ENCODE measurements around the gene PIGU. TPM values are rescaled to one million over a fixed set of nuclear protein-coding genes. Genes with fewer than 3 reads are reported as not detected.

PIGU gene
- total RNA-seq, 1 donor from 2014 or later, result 12.3 TPM

DNA sequence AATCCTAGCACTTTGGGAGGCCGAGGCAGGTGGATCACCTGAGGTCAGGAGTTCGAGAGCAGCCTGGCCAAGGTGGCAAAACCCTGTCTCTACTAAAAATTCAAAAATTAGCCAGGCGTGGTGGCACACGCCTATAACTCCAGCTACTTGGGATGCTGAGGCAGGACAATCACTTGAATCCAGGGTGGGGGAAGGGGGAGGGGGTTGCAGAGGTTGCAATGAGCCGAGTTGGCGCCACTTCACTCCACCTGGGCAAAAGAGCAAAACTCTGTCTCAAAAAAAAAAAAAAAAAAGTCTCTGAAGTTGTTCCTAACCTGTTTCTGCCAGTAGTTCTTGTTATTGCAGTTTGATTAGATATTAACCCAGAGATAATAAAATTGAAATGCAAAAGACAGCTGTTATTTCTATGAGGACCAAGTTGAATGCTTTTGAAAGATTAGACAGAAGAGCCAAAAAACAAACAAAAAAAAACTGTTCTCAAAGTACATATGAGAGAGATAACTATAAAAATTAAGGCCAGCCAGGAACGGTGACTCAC is 22.6 kb downstream of the PIGU start:
- intact Hi-C loops (cut with DNase I), result no loop called here
- Histone ChIP-seq H3K27ac (no peak overlapping the region), H3K4me1 (no peaks in the 10 kb centered on the region), H3K4me3 (no peak overlapping the region), H3K27me3 (no peaks in the 10 kb centered on the region), H3K9me3 (no peaks in the 10 kb centered on the region), H3K36me3 (peaks cover 0 to 4% of the 10 kb centered on the region in 2 donors)
- TF ChIP-seq POLR2A (IDR thresholded peaks at IDR 0.05), result no peak
- TF ChIP-seq POLR2AphosphoS5 (IDR thresholded peaks at IDR 0.05; ENCODE audit: insufficient read depth in 1 of 2, low read depth in 1 of 2), result no peak
- TF ChIP-seq CTCF (IDR thresholded peaks at IDR 0.05), result no peak
- DNase-seq (ENCODE audit: extremely low spot score in 2 of 2), result no peak

- Histone ChIP-seq H3K4me1 (no peaks in the 10 kb centered on the region), H3K9me3 (no peaks in the 10 kb centered on the region), H3K4me3 (no peak overlapping the region), H3K27ac (no peak overlapping the region), H3K27me3 (no peaks in the 10 kb centered on the region), H3K36me3 (peaks cover 0 to under 1% of the 10 kb centered on the region in 2 donors)
- no peak for DNase-seq (ENCODE audit: extremely low spot score in 2 of 2)
- TF ChIP-seq CTCF (IDR thresholded peaks at IDR 0.05) (no peak), POLR2AphosphoS5 (IDR thresholded peaks at IDR 0.05; ENCODE audit: insufficient read depth in 1 of 2, low read depth in 1 of 2) (no peak), POLR2A (IDR thresholded peaks at IDR 0.05) (no peak)
- intact Hi-C loops (cut with DNase I), result no loop called here
Measured at GRCh38 chr20:34651200-34651599, 25.7 kb downstream of the PIGU start.

DNA sequence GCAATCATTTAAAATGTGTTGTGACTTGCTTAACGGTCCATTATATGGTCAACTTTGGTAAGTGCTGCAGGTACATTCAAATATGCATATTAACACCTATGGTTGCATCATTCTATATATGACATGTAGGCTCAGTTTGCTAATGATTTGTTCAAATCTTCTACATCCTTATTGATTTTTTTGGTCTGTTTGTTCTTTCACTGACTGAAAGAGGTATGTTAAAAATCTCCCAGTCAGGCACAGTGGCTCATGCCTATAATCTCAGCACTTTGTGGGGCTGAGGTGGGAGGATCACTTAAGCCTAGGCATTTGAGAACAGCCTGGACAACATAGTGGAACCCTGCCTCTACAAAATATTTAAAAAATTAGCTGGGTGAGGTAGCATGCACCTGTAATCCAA is 29.2 kb downstream of the PIGU start:
- no peak overlapping the region for H3K27ac ChIP-seq
- H3K4me1 ChIP-seq, result no peaks in the 10 kb centered on the region
- H3K36me3 ChIP-seq, result no peaks in the 10 kb centered on the region
- no peak for TF ChIP-seq POLR2AphosphoS5 (IDR thresholded peaks at IDR 0.05; ENCODE audit: insufficient read depth in 1 of 2, low read depth in 1 of 2)
- no peak for TF ChIP-seq CTCF (IDR thresholded peaks at IDR 0.05)
- TF ChIP-seq POLR2A (IDR thresholded peaks at IDR 0.05), result no peak
- no peak overlapping the region for H3K4me3 ChIP-seq
- H3K27me3 ChIP-seq, result no peaks in the 10 kb centered on the region
- H3K9me3 ChIP-seq, result no peaks in the 10 kb centered on the region
- intact Hi-C loops (cut with DNase I), result no loop called here
- DNase-seq (ENCODE audit: extremely low spot score in 2 of 2), result no peak

- DNase-seq (ENCODE audit: extremely low spot score in 2 of 2), result no peak
- intact Hi-C loops (cut with DNase I), result no loop called here
- H3K27ac ChIP-seq, result no peak overlapping the region
- TF ChIP-seq POLR2AphosphoS5 (IDR thresholded peaks at IDR 0.05; ENCODE audit: insufficient read depth in 1 of 2, low read depth in 1 of 2) (no peak), POLR2A (IDR thresholded peaks at IDR 0.05) (no peak), CTCF (IDR thresholded peaks at IDR 0.05) (no peak)
- H3K4me1 ChIP-seq, result no peaks in the 10 kb centered on the region
- H3K27me3 ChIP-seq, result no peaks in the 10 kb centered on the region
- H3K4me3 ChIP-seq, result no peak overlapping the region
- no peaks in the 10 kb centered on the region for H3K9me3 ChIP-seq
- H3K36me3 ChIP-seq, result no peaks in the 10 kb centered on the region
Measured at GRCh38 chr20:34644951-34645350, 31.9 kb downstream of the PIGU start.

DNA sequence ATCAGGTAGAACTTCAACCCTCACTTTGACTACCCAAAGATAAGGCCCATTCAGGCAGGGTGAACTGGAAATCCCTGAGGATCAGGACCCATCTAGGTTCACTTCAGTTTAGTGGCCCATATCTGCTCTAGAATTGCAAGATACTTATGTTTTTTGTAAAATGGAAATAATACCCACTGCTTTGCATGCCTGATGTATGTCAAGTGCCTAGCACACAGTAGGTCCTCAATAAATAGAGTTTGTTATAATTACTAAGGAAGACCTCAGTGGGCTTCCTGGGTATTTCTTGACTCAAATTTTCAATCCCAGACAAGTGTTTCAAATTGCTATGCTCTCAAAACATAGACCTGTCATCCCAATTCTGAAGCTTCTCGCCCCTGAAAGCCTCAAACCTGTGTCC is 32.5 kb downstream of the PIGU start:
- Histone ChIP-seq H3K4me1 (no peaks in the 10 kb centered on the region), H3K27me3 (no peaks in the 10 kb centered on the region), H3K36me3 (no peaks in the 10 kb centered on the region), H3K27ac (no peak overlapping the region), H3K9me3 (no peaks in the 10 kb centered on the region), H3K4me3 (no peak overlapping the region)
- intact Hi-C loops (cut with DNase I), result no loop called here
- no peak for TF ChIP-seq POLR2A (IDR thresholded peaks at IDR 0.05)
- no peak for TF ChIP-seq CTCF (IDR thresholded peaks at IDR 0.05)
- TF ChIP-seq POLR2AphosphoS5 (IDR thresholded peaks at IDR 0.05; ENCODE audit: insufficient read depth in 1 of 2, low read depth in 1 of 2), result no peak
- no peak for DNase-seq (ENCODE audit: extremely low spot score in 2 of 2)
